Breast epithelium (tissue), 3 donors: Measurements from ENCODE around the gene NEUROD4.

Experiments used
- POLR2A ChIP-seq: fragments of 450-650 bp; IDR thresholded peaks from one replicate; pipeline ENCODE4 v1.6.1; 2016; ENCODE audit warnings: antibody characterized with exemption, mild to moderate bottlenecking, moderate library complexity
- POLR2AphosphoS5 ChIP-seq, 3 donors: sonication (generic); formaldehyde crosslinking; IDR thresholded peaks; one replicate each; pipeline ENCODE4 v1.6.1; 2017; ENCODE audit warnings: antibody characterized with exemption in 3 of 3
- TF ChIP-seq, protein P1 (sequence below), 3 donors: fragments of 450-650 bp; IDR thresholded peaks; one replicate each; pipeline ENCODE4 v1.5.1; 2016 to 2017; ENCODE audit warnings: antibody characterized with exemption in 3 of 3, mild to moderate bottlenecking in 3 of 3, moderate library complexity in 3 of 3

DNA sequence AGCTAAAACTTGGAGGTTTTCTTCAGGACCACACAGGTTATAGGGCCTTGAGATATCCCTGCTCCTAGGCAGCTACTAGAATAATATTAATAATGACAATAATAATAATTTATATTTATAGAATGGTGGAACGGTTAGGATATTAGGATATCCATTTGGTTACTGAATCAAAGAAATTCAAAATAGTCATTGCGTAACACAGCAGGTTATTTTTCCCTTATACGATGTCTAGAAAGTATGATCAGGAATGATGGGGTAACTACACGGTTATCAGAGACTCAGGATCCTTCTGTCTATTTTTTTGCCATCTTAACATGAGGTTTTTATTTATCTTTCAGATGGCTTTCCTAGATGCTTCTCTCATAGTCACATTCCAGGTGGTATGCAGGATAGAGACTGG lies 39.0 kb downstream of the NEUROD4 start:
- TF ChIP-seq, protein P1, sequence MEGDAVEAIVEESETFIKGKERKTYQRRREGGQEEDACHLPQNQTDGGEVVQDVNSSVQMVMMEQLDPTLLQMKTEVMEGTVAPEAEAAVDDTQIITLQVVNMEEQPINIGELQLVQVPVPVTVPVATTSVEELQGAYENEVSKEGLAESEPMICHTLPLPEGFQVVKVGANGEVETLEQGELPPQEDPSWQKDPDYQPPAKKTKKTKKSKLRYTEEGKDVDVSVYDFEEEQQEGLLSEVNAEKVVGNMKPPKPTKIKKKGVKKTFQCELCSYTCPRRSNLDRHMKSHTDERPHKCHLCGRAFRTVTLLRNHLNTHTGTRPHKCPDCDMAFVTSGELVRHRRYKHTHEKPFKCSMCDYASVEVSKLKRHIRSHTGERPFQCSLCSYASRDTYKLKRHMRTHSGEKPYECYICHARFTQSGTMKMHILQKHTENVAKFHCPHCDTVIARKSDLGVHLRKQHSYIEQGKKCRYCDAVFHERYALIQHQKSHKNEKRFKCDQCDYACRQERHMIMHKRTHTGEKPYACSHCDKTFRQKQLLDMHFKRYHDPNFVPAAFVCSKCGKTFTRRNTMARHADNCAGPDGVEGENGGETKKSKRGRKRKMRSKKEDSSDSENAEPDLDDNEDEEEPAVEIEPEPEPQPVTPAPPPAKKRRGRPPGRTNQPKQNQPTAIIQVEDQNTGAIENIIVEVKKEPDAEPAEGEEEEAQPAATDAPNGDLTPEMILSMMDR (IDR thresholded peaks at IDR 0.05), result no peak
- TF ChIP-seq POLR2A, result no peak
- TF ChIP-seq POLR2AphosphoS5 (IDR thresholded peaks at IDR 0.05), result no peak
